Measurements from ENCODE around the gene DGAT2.

The DGAT2 gene

DNA sequence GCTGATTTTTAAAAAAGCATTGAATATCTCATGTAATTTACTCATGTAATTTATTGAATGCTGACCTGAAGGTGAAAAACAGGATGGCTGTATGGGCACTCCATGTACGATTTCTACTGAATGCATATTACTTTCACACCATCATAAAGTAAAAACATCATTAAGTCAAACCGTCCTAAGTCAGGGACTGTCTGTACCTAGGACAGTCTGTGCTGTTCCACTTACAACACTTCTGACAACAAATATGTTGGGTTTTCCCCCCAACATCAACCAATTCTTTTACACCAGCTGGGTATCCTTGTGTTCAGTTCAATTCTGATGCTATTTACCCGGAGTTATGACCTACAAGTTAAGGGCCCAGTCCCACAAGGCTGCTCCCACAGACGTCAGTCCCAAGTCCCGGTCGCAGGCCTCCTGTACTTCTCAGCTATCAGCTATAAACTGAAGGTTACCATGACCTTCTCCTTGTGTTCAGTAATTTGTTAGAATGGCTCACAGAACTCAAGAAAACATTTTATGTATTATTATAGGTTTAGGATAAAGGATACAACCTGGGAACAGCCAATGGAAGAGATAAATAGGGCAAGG, 63.4 kb downstream of the DGAT2 start:
- Histone ChIP-seq H3K27me3 (ENCODE audit: control insufficient read depth in 1 of 2, insufficient read depth in 2 of 2, low read length in 2 of 2) (no peaks in the 10 kb centered on the region), H3K27ac (ENCODE audit: low read length) (no peak overlapping the region), H3K9ac (ENCODE audit: low read length in 2 of 2) (no peak overlapping the region), H3K4me3 (ENCODE audit: low read length in 2 of 2) (no peak overlapping the region), H3K36me3 (ENCODE audit: control insufficient read depth in 2 of 2, insufficient read depth in 2 of 2, low read length in 2 of 2) (no peaks in the 10 kb centered on the region), H3K9me3 (ENCODE audit: control insufficient read depth in 2 of 2, low read length in 2 of 2) (no peaks in the 10 kb centered on the region), H3K4me1 (ENCODE audit: control insufficient read depth, insufficient read depth, low read length) (peaks cover 10% of the 10 kb centered on the region)

- Histone ChIP-seq H3K27ac (ENCODE audit: low read length) (no peak overlapping the region), H3K4me3 (ENCODE audit: low read length in 2 of 2) (no peak overlapping the region), H3K9me3 (ENCODE audit: control insufficient read depth in 2 of 2, low read length in 2 of 2) (no peaks in the 10 kb centered on the region), H3K36me3 (ENCODE audit: control insufficient read depth in 2 of 2, insufficient read depth in 2 of 2, low read length in 2 of 2) (no peaks in the 10 kb centered on the region), H3K4me1 (ENCODE audit: control insufficient read depth, insufficient read depth, low read length) (peaks cover 7% of the 10 kb centered on the region), H3K27me3 (ENCODE audit: control insufficient read depth in 1 of 2, insufficient read depth in 2 of 2, low read length in 2 of 2) (no peaks in the 10 kb centered on the region), H3K9ac (ENCODE audit: low read length in 2 of 2) (no peak overlapping the region)
These were observed 66.2 kb downstream of the DGAT2 start for GRCh38 chr11:75834728-75835127.

DNA sequence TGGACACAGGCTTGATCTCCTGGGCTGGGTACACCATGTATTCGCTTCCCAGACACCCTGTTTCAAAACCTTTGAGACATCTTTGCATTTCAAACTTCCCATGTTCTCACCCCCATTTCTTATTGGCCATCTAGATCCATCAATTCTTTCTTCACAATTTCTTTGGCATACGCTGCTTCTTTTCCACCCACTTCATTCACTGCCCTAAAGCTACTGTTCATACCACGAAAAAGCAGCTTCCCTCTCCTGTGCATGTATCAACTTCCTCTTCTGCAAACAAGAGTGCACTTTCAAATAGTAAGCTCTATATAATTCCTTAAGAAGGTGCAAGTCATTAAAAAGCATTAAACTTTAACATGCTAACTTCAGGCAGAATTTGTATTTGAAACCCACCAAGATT, 67.8 kb downstream of the DGAT2 start:
- Histone ChIP-seq H3K36me3 (ENCODE audit: control insufficient read depth in 2 of 2, insufficient read depth in 2 of 2, low read length in 2 of 2) (no peaks in the 10 kb centered on the region), H3K4me1 (ENCODE audit: control insufficient read depth, insufficient read depth, low read length) (peaks cover 7% of the 10 kb centered on the region), H3K9ac (ENCODE audit: low read length in 2 of 2) (no peak overlapping the region), H3K27me3 (ENCODE audit: control insufficient read depth in 1 of 2, insufficient read depth in 2 of 2, low read length in 2 of 2) (no peaks in the 10 kb centered on the region), H3K9me3 (ENCODE audit: control insufficient read depth in 2 of 2, low read length in 2 of 2) (no peaks in the 10 kb centered on the region), H3K4me3 (ENCODE audit: low read length in 2 of 2) (no peak overlapping the region), H3K27ac (ENCODE audit: low read length) (no peak overlapping the region)

GRCh38 chr11:75839851-75840250, 71.3 kb downstream of the DGAT2 start:
- Histone ChIP-seq H3K36me3 (ENCODE audit: control insufficient read depth in 2 of 2, insufficient read depth in 2 of 2, low read length in 2 of 2) (no peaks in the 10 kb centered on the region), H3K9me3 (ENCODE audit: control insufficient read depth in 2 of 2, low read length in 2 of 2) (no peaks in the 10 kb centered on the region), H3K27ac (ENCODE audit: low read length) (no peak overlapping the region), H3K4me1 (ENCODE audit: control insufficient read depth, insufficient read depth, low read length) (peaks cover 6% of the 10 kb centered on the region), H3K4me3 (ENCODE audit: low read length in 2 of 2) (no peak overlapping the region), H3K27me3 (ENCODE audit: control insufficient read depth in 1 of 2, insufficient read depth in 2 of 2, low read length in 2 of 2) (no peaks in the 10 kb centered on the region), H3K9ac (ENCODE audit: low read length in 2 of 2) (no peak overlapping the region)

GRCh38 chr11:75840522-75840921, 71.9 kb downstream of the DGAT2 start:
- peaks cover 6% of the 10 kb centered on the region for H3K4me1 ChIP-seq (ENCODE audit: control insufficient read depth, insufficient read depth, low read length)
- H3K36me3 ChIP-seq (ENCODE audit: control insufficient read depth in 2 of 2, insufficient read depth in 2 of 2, low read length in 2 of 2), result no peaks in the 10 kb centered on the region
- H3K4me3 ChIP-seq (ENCODE audit: low read length in 2 of 2), result no peak overlapping the region
- no peaks in the 10 kb centered on the region for H3K9me3 ChIP-seq (ENCODE audit: control insufficient read depth in 2 of 2, low read length in 2 of 2)
- H3K9ac ChIP-seq (ENCODE audit: low read length in 2 of 2), result no peak overlapping the region
- H3K27me3 ChIP-seq (ENCODE audit: control insufficient read depth in 1 of 2, insufficient read depth in 2 of 2, low read length in 2 of 2), result no peaks in the 10 kb centered on the region
- no peak overlapping the region for H3K27ac ChIP-seq (ENCODE audit: low read length)

- Histone ChIP-seq H3K9me3 (ENCODE audit: control insufficient read depth in 2 of 2, low read length in 2 of 2) (no peaks in the 10 kb centered on the region), H3K9ac (ENCODE audit: low read length in 2 of 2) (no peak overlapping the region), H3K4me1 (ENCODE audit: control insufficient read depth, insufficient read depth, low read length) (peaks cover 6% of the 10 kb centered on the region), H3K27ac (ENCODE audit: low read length) (no peak overlapping the region), H3K4me3 (ENCODE audit: low read length in 2 of 2) (no peak overlapping the region), H3K36me3 (ENCODE audit: control insufficient read depth in 2 of 2, insufficient read depth in 2 of 2, low read length in 2 of 2) (no peaks in the 10 kb centered on the region), H3K27me3 (ENCODE audit: control insufficient read depth in 1 of 2, insufficient read depth in 2 of 2, low read length in 2 of 2) (no peaks in the 10 kb centered on the region)
These were observed 73.2 kb downstream of the DGAT2 start for GRCh38 chr11:75841739-75842138.

- Histone ChIP-seq H3K36me3 (ENCODE audit: control insufficient read depth in 2 of 2, insufficient read depth in 2 of 2, low read length in 2 of 2) (no peaks in the 10 kb centered on the region), H3K4me3 (ENCODE audit: low read length in 2 of 2) (no peak overlapping the region), H3K9ac (ENCODE audit: low read length in 2 of 2) (no peak overlapping the region), H3K4me1 (ENCODE audit: control insufficient read depth, insufficient read depth, low read length) (peaks cover 6% of the 10 kb centered on the region), H3K27me3 (ENCODE audit: control insufficient read depth in 1 of 2, insufficient read depth in 2 of 2, low read length in 2 of 2) (no peaks in the 10 kb centered on the region), H3K9me3 (ENCODE audit: control insufficient read depth in 2 of 2, low read length in 2 of 2) (no peaks in the 10 kb centered on the region), H3K27ac (ENCODE audit: low read length) (no peak overlapping the region)
These were observed 76.7 kb downstream of the DGAT2 start for GRCh38 chr11:75845324-75845723.

DNA sequence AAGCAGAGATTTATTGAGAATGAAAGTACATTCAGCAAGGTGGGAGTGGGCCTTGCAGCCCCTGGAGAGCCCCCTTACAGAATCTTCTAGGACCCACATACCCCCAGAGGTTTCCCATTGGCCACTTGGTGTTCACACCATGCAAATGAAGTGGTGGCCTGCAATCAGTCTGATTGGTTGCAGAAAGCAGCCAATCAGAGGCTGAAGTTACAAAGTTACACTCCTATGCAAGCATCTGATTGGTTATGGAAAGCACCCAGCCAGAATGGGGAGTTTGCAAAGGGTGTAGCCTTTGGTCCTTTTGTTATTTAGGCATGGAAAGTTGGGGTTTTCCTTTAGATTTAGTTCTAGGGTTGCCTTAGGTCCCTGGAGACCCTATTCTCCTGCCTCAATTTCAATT, 81.3 kb downstream of the DGAT2 start:
- no peak overlapping the region for H3K27ac ChIP-seq (ENCODE audit: low read length)
- no peak overlapping the region for H3K4me3 ChIP-seq (ENCODE audit: low read length in 2 of 2)
- H3K27me3 ChIP-seq (ENCODE audit: control insufficient read depth in 1 of 2, insufficient read depth in 2 of 2, low read length in 2 of 2), result no peaks in the 10 kb centered on the region
- H3K9me3 ChIP-seq (ENCODE audit: control insufficient read depth in 2 of 2, low read length in 2 of 2), result no peaks in the 10 kb centered on the region
- peaks cover 6% of the 10 kb centered on the region for H3K4me1 ChIP-seq (ENCODE audit: control insufficient read depth, insufficient read depth, low read length)
- no peaks in the 10 kb centered on the region for H3K36me3 ChIP-seq (ENCODE audit: control insufficient read depth in 2 of 2, insufficient read depth in 2 of 2, low read length in 2 of 2)
- H3K9ac ChIP-seq (ENCODE audit: low read length in 2 of 2), result no peak overlapping the region

- Histone ChIP-seq H3K27ac (ENCODE audit: low read length) (no peak overlapping the region), H3K27me3 (ENCODE audit: control insufficient read depth in 1 of 2, insufficient read depth in 2 of 2, low read length in 2 of 2) (no peaks in the 10 kb centered on the region), H3K4me1 (ENCODE audit: control insufficient read depth, insufficient read depth, low read length) (peaks cover 6% of the 10 kb centered on the region), H3K9ac (ENCODE audit: low read length in 2 of 2) (no peak overlapping the region), H3K36me3 (ENCODE audit: control insufficient read depth in 2 of 2, insufficient read depth in 2 of 2, low read length in 2 of 2) (no peaks in the 10 kb centered on the region), H3K9me3 (ENCODE audit: control insufficient read depth in 2 of 2, low read length in 2 of 2) (no peaks in the 10 kb centered on the region), H3K4me3 (ENCODE audit: low read length in 2 of 2) (peak overlapping the region in 1 of 2 donors; percentile 8)
These were observed 82.2 kb downstream of the DGAT2 start for GRCh38 chr11:75850787-75851186.
